GM18868 (cell line): ENCODE data around the gene CDR2L.
"Not testable (repeated sequence)": the region's sequence is repeated elsewhere in the genome, so short reads cannot be mapped to it uniquely, and the experiment has no call there.

Experiments used
- ATAC-seq: cut with Tn5 transposase; IDR thresholded peaks from one replicate; pipeline ENCODE4 v1.9.1; 2021; ENCODE audit warnings: mild to moderate bottlenecking, moderate library complexity; ENCODE audit not compliant: unreplicated experiment

Gene CDR2L

GRCh38 chr17:75009139-75009724 lies 21.8 kb downstream of the CDR2L start:
- ATAC-seq: no peak

GRCh38 chr17:75010683-75011400 lies 23.4 kb downstream of the CDR2L start:
- ATAC-seq: no peak

- no peak for ATAC-seq
Measured at GRCh38 chr17:75011401-75012095, 24.1 kb downstream of the CDR2L start.

GRCh38 chr17:75012096-75012345 lies 24.6 kb downstream of the CDR2L start:
- no peak for ATAC-seq

- peak; percentile 84 for ATAC-seq
Measured at GRCh38 chr17:75012346-75013091, 25.1 kb downstream of the CDR2L start, which contains the start of gene MRPL58. Gene MRPL58, plus strand, starts transcription at chr17:75012670. Its CDS starts 17 bp downstream, at chr17:75012687.

- no peak for ATAC-seq
Measured at GRCh38 chr17:75013092-75013559, 25.7 kb downstream of the CDR2L start.

- ATAC-seq: no peak
Measured at GRCh38 chr17:75019146-75019545, 31.7 kb downstream of the CDR2L start.

GRCh38 chr17:75019710-75020109 lies 32.3 kb downstream of the CDR2L start:
- ATAC-seq: no peak

GRCh38 chr17:75020331-75021110 lies 33.1 kb downstream of the CDR2L start:
- no peak for ATAC-seq

GRCh38 chr17:75024686-75025397 lies 37.4 kb downstream of the CDR2L start:
- no peak for ATAC-seq

- not testable (repeated sequence) for ATAC-seq
Measured at GRCh38 chr17:75025398-75025734, 37.9 kb downstream of the CDR2L start.

GRCh38 chr17:75026650-75027049 lies 39.2 kb downstream of the CDR2L start:
- not testable (repeated sequence) for ATAC-seq

- no peak for ATAC-seq
Measured at GRCh38 chr17:75030161-75030560, 42.7 kb downstream of the CDR2L start.

- ATAC-seq: no peak
Measured at GRCh38 chr17:75031972-75032719, 44.7 kb downstream of the CDR2L start.

- no peak for ATAC-seq
Measured at GRCh38 chr17:75032720-75033280, 45.4 kb downstream of the CDR2L start.

GRCh38 chr17:75033346-75034235 lies 46.2 kb downstream of the CDR2L start:
- ATAC-seq: peak; percentile 43

GRCh38 chr17:75034236-75034908 lies 46.9 kb downstream of the CDR2L start:
- ATAC-seq: peak; percentile 63
